ENCODE measurements around the gene ST7.
"Not testable (repeated sequence)": the region's sequence is repeated elsewhere in the genome, so short reads cannot be mapped to it uniquely, and the experiment has no call there.

The ST7 gene

GRCh38 chr7:116953372-116953905 is at the start of gene ST7:
Gene ST7, plus strand, starts transcription at chr7:116953501. Its CDS starts 40 bp downstream, at chr7:116953541.
- in situ Hi-C loops (cut with MboI; ENCODE audit: low sequenced_read_pairs): no loop called here

- in situ Hi-C loops (cut with MboI; ENCODE audit: low sequenced_read_pairs): no loop called here
These were observed 46.9 kb upstream of the ST7 start for GRCh38 chr7:116906391-116906790.

- in situ Hi-C loops (cut with MboI; ENCODE audit: low sequenced_read_pairs): no loop called here
These were observed 42.9 kb upstream of the ST7 start for GRCh38 chr7:116910383-116910782.

GRCh38 chr7:116911801-116912200 is 41.5 kb upstream of the ST7 start:
- in situ Hi-C loops (cut with MboI; ENCODE audit: low sequenced_read_pairs): no loop called here

GRCh38 chr7:116912269-116912909 is 40.9 kb upstream of the ST7 start:
- in situ Hi-C loops (cut with MboI; ENCODE audit: low sequenced_read_pairs): no loop called here

- in situ Hi-C loops (cut with MboI; ENCODE audit: low sequenced_read_pairs): no loop called here
These were observed 34.6 kb upstream of the ST7 start for GRCh38 chr7:116918704-116919103.

- in situ Hi-C loops (cut with MboI; ENCODE audit: low sequenced_read_pairs): no loop called here
These were observed 32.9 kb upstream of the ST7 start for GRCh38 chr7:116920359-116920758.

GRCh38 chr7:116922545-116922944 is 30.8 kb upstream of the ST7 start:
- in situ Hi-C loops (cut with MboI; ENCODE audit: low sequenced_read_pairs): no loop called here

- in situ Hi-C loops (cut with MboI; ENCODE audit: low sequenced_read_pairs): no loop called here
These were observed 28.6 kb upstream of the ST7 start for GRCh38 chr7:116924741-116925140.

GRCh38 chr7:116929021-116929420 is 24.3 kb upstream of the ST7 start:
- in situ Hi-C loops (cut with MboI; ENCODE audit: low sequenced_read_pairs): no loop called here

- in situ Hi-C loops (cut with MboI; ENCODE audit: low sequenced_read_pairs): no loop called here
These were observed 23.1 kb upstream of the ST7 start for GRCh38 chr7:116929914-116930913.

GRCh38 chr7:116932566-116932965 is 20.7 kb upstream of the ST7 start:
- in situ Hi-C loops (cut with MboI; ENCODE audit: low sequenced_read_pairs): no loop called here

- in situ Hi-C loops (cut with MboI; ENCODE audit: low sequenced_read_pairs): no loop called here
These were observed 19.8 kb upstream of the ST7 start for GRCh38 chr7:116933465-116933864.

- in situ Hi-C loops (cut with MboI; ENCODE audit: low sequenced_read_pairs): no loop called here
These were observed 18.7 kb upstream of the ST7 start for GRCh38 chr7:116934580-116934979.

- in situ Hi-C loops (cut with MboI; ENCODE audit: low sequenced_read_pairs): not testable (repeated sequence)
These were observed 16.5 kb upstream of the ST7 start for GRCh38 chr7:116936844-116937243.

- in situ Hi-C loops (cut with MboI; ENCODE audit: low sequenced_read_pairs): no loop called here
These were observed 14.6 kb upstream of the ST7 start for GRCh38 chr7:116938678-116939077.

GRCh38 chr7:116940689-116941370 is 12.5 kb upstream of the ST7 start:
- in situ Hi-C loops (cut with MboI; ENCODE audit: low sequenced_read_pairs): no loop called here

- in situ Hi-C loops (cut with MboI; ENCODE audit: low sequenced_read_pairs): no loop called here
These were observed 10.8 kb upstream of the ST7 start for GRCh38 chr7:116942504-116942903.

GRCh38 chr7:116948934-116949333 is 4.4 kb upstream of the ST7 start:
- in situ Hi-C loops (cut with MboI; ENCODE audit: low sequenced_read_pairs): no loop called here

GRCh38 chr7:116949941-116950801 is 3.1 kb upstream of the ST7 start:
- in situ Hi-C loops (cut with MboI; ENCODE audit: low sequenced_read_pairs): no loop called here

Measured in HL-60/S4 treated with phorbol 12-myristate 13-acetate at 8.2 ng/mL for 4 days and 3 days (cell line).